ENCODE results near the gene KLHL40. TPM values are rescaled to one million over a fixed set of nuclear protein-coding genes. Genes with fewer than 3 reads are reported as not detected.

KLHL40 gene
- total RNA-seq, 1 experiment from 2014 or later = not detected

GRCh38 chr3:42654331-42655201 is 30.8 kb upstream of the KLHL40 start:
- no peaks in the 10 kb centered on the region for H3K79me1 ChIP-seq (ENCODE audit: insufficient read depth, low read depth, low read length, poor library complexity, severe bottlenecking)
- no peak overlapping the region for H3K27ac ChIP-seq (ENCODE audit: insufficient read length, low read depth, low read length)
- no peak overlapping the region; the same call in none of the 2 replicates for H3K14ac ChIP-seq (ENCODE audit: insufficient read depth, low read length)
- H3K4me2 ChIP-seq (ENCODE audit: insufficient read depth, insufficient read length, low read length) = peak overlapping the region; percentile 46
- peak overlapping the region; percentile 77 for H3K18ac ChIP-seq (ENCODE audit: insufficient read length, low read depth, low read length)
- H2BK20ac ChIP-seq (ENCODE audit: low read depth, low read length, poor library complexity, severe bottlenecking) = no peak overlapping the region
- H2BK5ac ChIP-seq (ENCODE audit: insufficient read length, low read length) = no peak overlapping the region
- no peak overlapping the region for H3K4ac ChIP-seq (ENCODE audit: low read depth, low read length)
- H2BK12ac ChIP-seq (ENCODE audit: insufficient read length, low read depth, low read length) = no peak overlapping the region
- WGBS (ENCODE audit: extremely low coverage, insufficient read length, low lambda C conversion rate) = no CpG with 5 or more reads among the region's 94 CpGs
- H3K9me3 ChIP-seq (ENCODE audit: control insufficient read depth, low read depth, low read length) = no peaks in the 10 kb centered on the region
- H4K5ac ChIP-seq (ENCODE audit: insufficient read length, low read depth, low read length) = no peak overlapping the region
- H3K56ac ChIP-seq (ENCODE audit: insufficient read length, low read depth, low read length) = no peak overlapping the region
- Mint-ChIP-seq H3K36me3 (ENCODE audit: insufficient read depth in 1 of 3, low read depth in 3 of 3) (peaks cover 1 to 16% (median 6%) of the 10 kb centered on the region in 3 experiments; a peak in 5 of 7 replicates), H3K4me1 (peaks cover 32 to 43% of the 10 kb centered on the region in 2 experiments), H3K27me3 (ENCODE audit: low read depth) (no peaks in the 10 kb centered on the region), H3K9me3 (no peaks in the 10 kb centered on the region), H3K4me3 (peak overlapping the region; percentile 57 to 72), H3K27ac (no peak overlapping the region)
- H2BK120ac ChIP-seq (ENCODE audit: low read depth, low read length, poor library complexity, severe bottlenecking) = no peak overlapping the region
- peaks cover 9% of the 10 kb centered on the region; the same call in 1 of the 2 replicates for H3K4me1 ChIP-seq (ENCODE audit: insufficient read depth, low read length)
- H2BK15ac ChIP-seq (ENCODE audit: low read depth, low read length) = no peak overlapping the region
- H3K79me2 ChIP-seq (ENCODE audit: insufficient read depth, low read length) = no peaks in the 10 kb centered on the region
- H3T11ph ChIP-seq (ENCODE audit: low read length) = no peak overlapping the region
- no peak overlapping the region for H4K8ac ChIP-seq (replicated peaks; ENCODE audit: insufficient read length, low read depth, low read length)
- H3K23me2 ChIP-seq (ENCODE audit: insufficient read length, low read depth, low read length, poor library complexity, severe bottlenecking) = no peaks in the 10 kb centered on the region
- H4K20me1 ChIP-seq (ENCODE audit: control insufficient read depth, insufficient read depth, insufficient read length) = no peaks in the 10 kb centered on the region
- no peak overlapping the region for H2AFZ ChIP-seq (ENCODE audit: low read length)
- no peaks in the 10 kb centered on the region for H3K27me3 ChIP-seq (ENCODE audit: insufficient read depth, low read length)
- no peak overlapping the region for H4K91ac ChIP-seq (ENCODE audit: insufficient read length, low read depth, low read length)
- no peak overlapping the region for H2AK5ac ChIP-seq (ENCODE audit: insufficient read length, low read length)
- DNase-seq = peak; percentile 83
- TF ChIP-seq, protein P1, sequence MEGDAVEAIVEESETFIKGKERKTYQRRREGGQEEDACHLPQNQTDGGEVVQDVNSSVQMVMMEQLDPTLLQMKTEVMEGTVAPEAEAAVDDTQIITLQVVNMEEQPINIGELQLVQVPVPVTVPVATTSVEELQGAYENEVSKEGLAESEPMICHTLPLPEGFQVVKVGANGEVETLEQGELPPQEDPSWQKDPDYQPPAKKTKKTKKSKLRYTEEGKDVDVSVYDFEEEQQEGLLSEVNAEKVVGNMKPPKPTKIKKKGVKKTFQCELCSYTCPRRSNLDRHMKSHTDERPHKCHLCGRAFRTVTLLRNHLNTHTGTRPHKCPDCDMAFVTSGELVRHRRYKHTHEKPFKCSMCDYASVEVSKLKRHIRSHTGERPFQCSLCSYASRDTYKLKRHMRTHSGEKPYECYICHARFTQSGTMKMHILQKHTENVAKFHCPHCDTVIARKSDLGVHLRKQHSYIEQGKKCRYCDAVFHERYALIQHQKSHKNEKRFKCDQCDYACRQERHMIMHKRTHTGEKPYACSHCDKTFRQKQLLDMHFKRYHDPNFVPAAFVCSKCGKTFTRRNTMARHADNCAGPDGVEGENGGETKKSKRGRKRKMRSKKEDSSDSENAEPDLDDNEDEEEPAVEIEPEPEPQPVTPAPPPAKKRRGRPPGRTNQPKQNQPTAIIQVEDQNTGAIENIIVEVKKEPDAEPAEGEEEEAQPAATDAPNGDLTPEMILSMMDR (conservative IDR thresholded peaks at IDR 0.05) = peak; percentile 53
- no peak overlapping the region for H3K23ac ChIP-seq (ENCODE audit: insufficient read length, low read depth, low read length)
- H3K9ac ChIP-seq (ENCODE audit: extremely low read depth, insufficient read length, low read length) = no peak overlapping the region

Data from H9 (cell line).